HG03135 (cell line): ENCODE measurements around the gene COMP.

Experiments used
- ATAC-seq: cut with Tn5 transposase; IDR thresholded peaks from one replicate; pipeline ENCODE4 v1.9.1; 2021; ENCODE audit warnings: mild to moderate bottlenecking, moderate library complexity; ENCODE audit not compliant: unreplicated experiment

The COMP gene

GRCh38 chr19:18783958-18784785, 6.9 kb downstream of the COMP start:
- no peak for ATAC-seq

- no peak for ATAC-seq
Measured at GRCh38 chr19:18782559-18783225, 8.4 kb downstream of the COMP start.

- ATAC-seq: no peak
Measured at GRCh38 chr19:18781885-18782527, 9.1 kb downstream of the COMP start.

- ATAC-seq: no peak
Measured at GRCh38 chr19:18781047-18781600, 10.0 kb downstream of the COMP start.

GRCh38 chr19:18780631-18781030, 10.5 kb downstream of the COMP start:
- ATAC-seq: no peak

- ATAC-seq: no peak
Measured at GRCh38 chr19:18780081-18780480, 11.0 kb downstream of the COMP start.

- ATAC-seq: no peak
Measured at GRCh38 chr19:18778826-18779495, 12.1 kb downstream of the COMP start.

- no peak for ATAC-seq
Measured at GRCh38 chr19:18778076-18778389, 13.1 kb downstream of the COMP start.

GRCh38 chr19:18777301-18778075, 13.6 kb downstream of the COMP start:
- no peak for ATAC-seq

- ATAC-seq: no peak
Measured at GRCh38 chr19:18776736-18777135, 14.4 kb downstream of the COMP start.

GRCh38 chr19:18776288-18776594, 14.9 kb downstream of the COMP start:
- ATAC-seq: no peak

- ATAC-seq: no peak
Measured at GRCh38 chr19:18775586-18776287, 15.4 kb downstream of the COMP start.

- no peak for ATAC-seq
Measured at GRCh38 chr19:18774782-18775444, 16.2 kb downstream of the COMP start.

- no peak for ATAC-seq
Measured at GRCh38 chr19:18774107-18774506, 17.0 kb downstream of the COMP start.

- ATAC-seq: no peak
Measured at GRCh38 chr19:18773682-18774081, 17.4 kb downstream of the COMP start.

- no peak for ATAC-seq
Measured at GRCh38 chr19:18772620-18773587, 18.2 kb downstream of the COMP start.

GRCh38 chr19:18771328-18772242, 19.5 kb downstream of the COMP start:
- ATAC-seq: no peak
